NT2/D1 (cell line): ENCODE measurements around the gene FPR1.
"Not testable (repeated sequence)": the region's sequence is repeated elsewhere in the genome, so short reads cannot be mapped to it uniquely, and the experiment has no call there.

Source experiments
- DNase-seq: peaks from one replicate; pipeline ENCODE4 v3.0.0-alpha.2; 2011; ENCODE audit warnings: low read depth, low spot score
- H3K27me3 ChIP-seq: 2 replicates; pipeline ENCODE4 v1.6.0; 2011; ENCODE audit warnings: mild to moderate bottlenecking; ENCODE audit not compliant: insufficient read length, insufficient read depth
- H3K36me3 ChIP-seq: 2 replicates; pipeline ENCODE4 v1.6.1; 2011; ENCODE audit warnings: mild to moderate bottlenecking, low read length, mixed read lengths; ENCODE audit not compliant: insufficient read depth, insufficient read length
- H3K4me1 ChIP-seq: 2 replicates; pipeline ENCODE4 v1.5.1; 2011; ENCODE audit not compliant: insufficient read depth, insufficient read length
- H3K4me3 ChIP-seq: 2 replicates; pipeline ENCODE4 v1.5.1; 2011; ENCODE audit warnings: low read depth; ENCODE audit not compliant: insufficient read length
- H3K9ac ChIP-seq: 2 replicates; pipeline ENCODE4 v1.6.0; 2011; ENCODE audit warnings: low read depth; ENCODE audit not compliant: insufficient read length
- H3K9me3 ChIP-seq: 2 replicates; pipeline ENCODE4 v1.5.1; 2011; ENCODE audit warnings: mild to moderate bottlenecking, low read length; ENCODE audit not compliant: insufficient read depth
- SUZ12 ChIP-seq: IDR thresholded peaks from 2 replicates; pipeline ENCODE4 v1.6.1; 2011; ENCODE audit not compliant: insufficient read length, insufficient read depth; ENCODE audit errors: extremely low read depth
- YY1 ChIP-seq: IDR thresholded peaks from 2 replicates; pipeline ENCODE4 v1.6.1; 2011; ENCODE audit not compliant: insufficient read length, insufficient read depth
- ZNF274 ChIP-seq: IDR thresholded peaks from 2 replicates; pipeline ENCODE4 v1.6.1; 2011; ENCODE audit warnings: mild to moderate bottlenecking, low read depth, low read length

Gene FPR1

GRCh38 chr19:51743405-51743804 lies 8.3 kb downstream of the FPR1 start:
- Histone ChIP-seq H3K27me3 (no peaks in the 10 kb centered on the region), H3K9ac (no peak overlapping the region), H3K4me1 (no peaks in the 10 kb centered on the region), H3K9me3 (no peaks in the 10 kb centered on the region), H3K36me3 (no peaks in the 10 kb centered on the region), H3K4me3 (no peak overlapping the region)
- no peak for DNase-seq
- no peak for TF ChIP-seq SUZ12
- no peak for TF ChIP-seq YY1
- TF ChIP-seq ZNF274: no peak

DNA sequence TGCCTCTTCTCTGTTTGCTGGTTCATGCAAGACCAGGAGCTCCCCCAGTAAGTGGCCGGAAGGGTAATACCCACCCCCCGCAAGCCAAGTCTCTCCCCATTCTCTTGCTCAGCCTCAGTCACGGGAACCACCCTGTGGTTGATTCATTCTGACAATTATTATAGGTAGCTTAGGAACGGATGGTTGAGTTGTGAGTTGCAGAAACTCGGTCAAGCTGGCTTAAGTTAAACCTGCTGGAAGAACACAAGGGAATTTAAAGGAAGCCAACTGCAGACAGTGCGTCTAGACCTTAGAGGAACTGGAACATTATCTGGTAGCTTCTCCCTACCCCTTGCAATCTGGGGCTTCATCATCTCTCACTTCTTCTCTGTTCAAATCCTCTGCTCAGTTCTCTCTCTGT lies 8.9 kb downstream of the FPR1 start:
- Histone ChIP-seq H3K36me3 (no peaks in the 10 kb centered on the region), H3K9ac (no peak overlapping the region), H3K4me1 (no peaks in the 10 kb centered on the region), H3K4me3 (no peak overlapping the region), H3K9me3 (no peaks in the 10 kb centered on the region), H3K27me3 (no peaks in the 10 kb centered on the region)
- DNase-seq: no peak
- TF ChIP-seq YY1: no peak
- TF ChIP-seq SUZ12: no peak
- no peak for TF ChIP-seq ZNF274

- no peaks in the 10 kb centered on the region for H3K27me3 ChIP-seq
- H3K4me3 ChIP-seq: no peak overlapping the region
- no peaks in the 10 kb centered on the region for H3K9me3 ChIP-seq
- H3K4me1 ChIP-seq: no peaks in the 10 kb centered on the region
- DNase-seq: no peak
- no peaks in the 10 kb centered on the region for H3K36me3 ChIP-seq
- no peak overlapping the region for H3K9ac ChIP-seq
- TF ChIP-seq ZNF274: no peak
- no peak for TF ChIP-seq SUZ12
- TF ChIP-seq YY1: no peak
These were observed 11.3 kb downstream of the FPR1 start for GRCh38 chr19:51740356-51740755.

- H3K9ac ChIP-seq: no peak overlapping the region
These were observed 12.0 kb downstream of the FPR1 start for GRCh38 chr19:51739466-51740213.

GRCh38 chr19:51738523-51738922 lies 13.2 kb downstream of the FPR1 start:
- not testable (repeated sequence) for H3K36me3 ChIP-seq, H3K27me3 ChIP-seq, DNase-seq, H3K4me1 ChIP-seq, H3K9me3 ChIP-seq, H3K9ac ChIP-seq, H3K4me3 ChIP-seq

More at GRCh38 chr19:51739466-51740213, 12.0 kb downstream of the FPR1 start:
- H3K36me3 ChIP-seq: no peaks in the 10 kb centered on the region
- H3K4me3 ChIP-seq: no peak overlapping the region
- no peaks in the 10 kb centered on the region for H3K4me1 ChIP-seq
- H3K27me3 ChIP-seq: no peaks in the 10 kb centered on the region
- DNase-seq: no peak
- H3K9me3 ChIP-seq: no peaks in the 10 kb centered on the region
- TF ChIP-seq ZNF274: no peak
- no peak for TF ChIP-seq SUZ12
- no peak for TF ChIP-seq YY1

- Histone ChIP-seq H3K36me3 (no peaks in the 10 kb centered on the region), H3K9ac (no peak overlapping the region), H3K4me3 (no peak overlapping the region), H3K4me1 (no peaks in the 10 kb centered on the region), H3K9me3 (no peaks in the 10 kb centered on the region), H3K27me3 (no peaks in the 10 kb centered on the region)
- TF ChIP-seq ZNF274 (no peak), SUZ12 (no peak)
- DNase-seq: no peak
These were observed 13.8 kb downstream of the FPR1 start for GRCh38 chr19:51737924-51738323.

DNA sequence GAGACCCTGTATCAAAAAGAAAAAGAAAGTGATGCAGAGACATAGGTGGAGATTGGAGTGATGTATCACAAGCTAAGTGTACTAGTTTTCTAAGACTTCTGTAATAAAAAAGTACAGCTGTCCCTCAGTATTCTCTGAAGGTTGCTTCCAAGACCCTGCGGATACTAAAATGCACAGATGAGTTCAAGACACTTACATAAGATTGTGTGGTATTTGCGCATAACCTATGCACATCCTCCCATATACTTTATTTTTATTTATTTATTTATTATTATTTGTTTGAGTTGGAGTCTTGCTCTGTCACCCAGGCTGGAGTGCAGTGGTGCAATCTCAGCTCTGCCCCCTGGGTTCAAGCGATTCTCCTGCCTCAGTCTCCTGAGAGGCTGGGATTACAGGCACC lies 14.3 kb downstream of the FPR1 start:
- TF ChIP-seq SUZ12: no peak
- TF ChIP-seq YY1: no peak
- no peak for TF ChIP-seq ZNF274
- H3K27me3 ChIP-seq: no peaks in the 10 kb centered on the region

More for the DNA sequence above, 14.3 kb downstream of the FPR1 start:
- Histone ChIP-seq H3K36me3 (no peaks in the 10 kb centered on the region), H3K9me3 (no peaks in the 10 kb centered on the region), H3K9ac (no peak overlapping the region), H3K4me3 (no peak overlapping the region), H3K4me1 (no peaks in the 10 kb centered on the region)
- DNase-seq: no peak
